Right lobe of liver (tissue), 6 donors: ENCODE measurements around the gene FBN3. TPM values are rescaled to one million over a fixed set of nuclear protein-coding genes. Genes with fewer than 3 reads are reported as not detected.

Source experiments
- ATAC-seq, 4 donors: fragments of 200-7000 bp; cut with Tn5 transposase; one replicate each; pipeline ENCODE4 v1.9.1; 2020; ENCODE audit warnings: mild to moderate bottlenecking in 4 of 4, moderate library complexity in 4 of 4
- DNase-seq, 3 donors: peaks; one replicate each; pipeline ENCODE4 v3.0.0-alpha.2; 2020
- H3K27ac ChIP-seq, 3 donors: fragments of 200-600 bp; one replicate each; pipeline ENCODE4 v1.8.0; 2022
- H3K27me3 ChIP-seq, 2 donors: fragments of 200-600 bp; one replicate each; pipeline ENCODE4 v1.8.0; 2022
- H3K36me3 ChIP-seq, 4 donors: fragments of 200-600 bp; sonication (generic) in 1 of 4; one replicate each; pipeline versions ENCODE4 v1.5.1 to v1.8.0; 2017 to 2022; ENCODE audit warnings: control low read depth in 1 of 4
- H3K4me1 ChIP-seq, 4 donors: fragments of 200-600 bp; sonication (generic) in 1 of 4; one replicate each; pipeline versions ENCODE4 v1.5.1 to v1.8.0; 2017 to 2022; ENCODE audit warnings: control low read depth in 1 of 4
- H3K4me3 ChIP-seq, 3 donors: fragments of 200-600 bp; one replicate each; pipeline ENCODE4 v1.8.0; 2022
- H3K9me3 ChIP-seq, 4 donors: fragments of 200-600 bp; sonication (generic) in 1 of 4; one replicate each; pipeline versions ENCODE4 v1.5.1 to v1.8.0; 2017 to 2022; ENCODE audit warnings: control low read depth in 1 of 4
- CTCF ChIP-seq, 4 donors: fragments of 200-600 bp in 3 of 4; fragments of 450-650 bp in 1 of 4; IDR thresholded peaks; one replicate each; pipeline versions ENCODE4 v1.5.1 to v1.8.0; 2016 to 2022; ENCODE audit warnings: antibody characterized with exemption in 4 of 4, mild to moderate bottlenecking in 2 of 4
- POLR2A ChIP-seq: fragments of 450-650 bp; IDR thresholded peaks from one replicate; pipeline ENCODE4 v1.6.1; 2017; ENCODE audit warnings: antibody characterized with exemption, mild to moderate bottlenecking
- WGBS: methylation state at CpG from one replicate; pipeline ENCODE4 v1.1.6; 2018; ENCODE audit warnings: low coverage, low lambda C conversion rate; ENCODE audit not compliant: insufficient coverage; ENCODE audit errors: missing lambda C conversion rate; 5-methylcytosine and 5-hydroxymethylcytosine counted together
- intact Hi-C, 2 donors: fragments of 100-400 bp; cut with DNase I; formaldehyde crosslinking; loops; one replicate each; pipeline versions ENCODE4 v1.11.2 to v1.14.1; 2022
- total RNA-seq, 6 experiments: library from RNA; depleted of rRNA in 2 of 6; stranded (reverse); fragments of >200 nt in 2 of 6; fragmentation: NEBNext Ultra II Directional in 3 of 6; extraction: Animal tissue kit (Norgen Biotek cat#: 25700) in 3 of 6; gene quantifications; one replicate each; pipeline versions ENCODE4 v1.1.0 to v1.2.4, GENCODE V29; 2016 to 2023
- donor health status: DM: no; HTN: yes; CAD: no.
- donor health status: DM: no; HTN: no; CAD: no.
- donor health status: DM: no; HTN: no; CAD: no.
- donor health status: DM: no; HTN: yes; CAD: no.
- donor health status: DM: no; HTN: yes; CAD: no.

The FBN3 gene
- total RNA-seq, 6 experiments from 2014 or later = 0.11 to 0.37 TPM; not detected in 4

- WGBS = 79% methylated on average over 10 of the region's 15 CpGs
- H3K36me3 ChIP-seq = no peaks in the 10 kb centered on the region
- peaks cover 0 to 18% of the 10 kb centered on the region in 2 donors for H3K27me3 ChIP-seq
- no peaks in the 10 kb centered on the region for H3K9me3 ChIP-seq
- no peak overlapping the region for H3K4me3 ChIP-seq
- no peak for ATAC-seq
- peaks cover 0 to 4% (median 0%) of the 10 kb centered on the region in 4 donors for H3K4me1 ChIP-seq
- H3K27ac ChIP-seq = no peak overlapping the region
- intact Hi-C loops = loop anchor here in 1 of 2 donors (10.0 kb wide), 1 partner anchor 104 kb away; no protein-coding TSS in a partner anchor
- DNase-seq = no peak
- TF ChIP-seq CTCF (IDR thresholded peaks at IDR 0.05) = no peak
- no peak for TF ChIP-seq POLR2A
Measured at GRCh38 chr19:8150998-8151766, 1.8 kb upstream of the FBN3 start.

GRCh38 chr19:8150178-8150865 is 930 bp upstream of the FBN3 start:
- Histone ChIP-seq H3K4me3 (no peak overlapping the region), H3K4me1 (peaks cover 0 to 4% (median 0%) of the 10 kb centered on the region in 4 donors), H3K36me3 (no peaks in the 10 kb centered on the region), H3K9me3 (no peaks in the 10 kb centered on the region), H3K27me3 (peaks cover 0 to 18% of the 10 kb centered on the region in 2 donors), H3K27ac (no peak overlapping the region)
- peak in 1 of 4 donors; percentile 40 for ATAC-seq
- intact Hi-C loops = loop anchor here in 1 of 2 donors (10.0 kb wide), 1 partner anchor 104 kb away; no protein-coding TSS in a partner anchor
- TF ChIP-seq CTCF (IDR thresholded peaks at IDR 0.05) = no peak
- TF ChIP-seq POLR2A = no peak
- DNase-seq = no peak
- WGBS = 80% methylated on average over 5 of the region's 6 CpGs

GRCh38 chr19:8148410-8149260 is 757 bp downstream of the FBN3 start:
- no peak overlapping the region for H3K4me3 ChIP-seq
- ATAC-seq = peak in 2 of 4 donors; percentile 10 to 25
- H3K27ac ChIP-seq = no peak overlapping the region
- H3K4me1 ChIP-seq = no peaks in the 10 kb centered on the region
- TF ChIP-seq CTCF (IDR thresholded peaks at IDR 0.05) (no peak), POLR2A (no peak)
- WGBS = 15% methylated on average over 18 of the region's 50 CpGs
- intact Hi-C loops = no loop called here
- no peaks in the 10 kb centered on the region for H3K36me3 ChIP-seq
- no peak for DNase-seq
- peaks cover 0 to 18% of the 10 kb centered on the region in 2 donors for H3K27me3 ChIP-seq
- no peaks in the 10 kb centered on the region for H3K9me3 ChIP-seq

- no peaks in the 10 kb centered on the region for H3K4me1 ChIP-seq
- intact Hi-C loops = no loop called here
- TF ChIP-seq CTCF (IDR thresholded peaks at IDR 0.05) = no peak
- no peak for TF ChIP-seq POLR2A
- WGBS = 79% methylated on average over 4 of the region's 6 CpGs
- ATAC-seq = no peak
- H3K4me3 ChIP-seq = no peak overlapping the region
- no peaks in the 10 kb centered on the region for H3K9me3 ChIP-seq
- peaks cover 0 to 18% of the 10 kb centered on the region in 2 donors for H3K27me3 ChIP-seq
- no peak overlapping the region for H3K27ac ChIP-seq
- H3K36me3 ChIP-seq = no peaks in the 10 kb centered on the region
- no peak for DNase-seq
Measured at GRCh38 chr19:8148088-8148409, 1.3 kb downstream of the FBN3 start.
